GM19025 (cell line): ENCODE data around the gene CST8.
A peak's percentile ranks its signal among the peaks of the same experiment; 100 is the strongest.
"Not testable (repeated sequence)": the region's sequence is repeated elsewhere in the genome, so short reads cannot be mapped to it uniquely, and the experiment has no call there.

Source experiments
- ATAC-seq: cut with Tn5 transposase; IDR thresholded peaks from one replicate; pipeline ENCODE4 v1.9.1; 2021; ENCODE audit warnings: mild to moderate bottlenecking, low read depth, moderate library complexity; ENCODE audit not compliant: unreplicated experiment

Gene CST8, protein sequence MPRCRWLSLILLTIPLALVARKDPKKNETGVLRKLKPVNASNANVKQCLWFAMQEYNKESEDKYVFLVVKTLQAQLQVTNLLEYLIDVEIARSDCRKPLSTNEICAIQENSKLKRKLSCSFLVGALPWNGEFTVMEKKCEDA

DNA sequence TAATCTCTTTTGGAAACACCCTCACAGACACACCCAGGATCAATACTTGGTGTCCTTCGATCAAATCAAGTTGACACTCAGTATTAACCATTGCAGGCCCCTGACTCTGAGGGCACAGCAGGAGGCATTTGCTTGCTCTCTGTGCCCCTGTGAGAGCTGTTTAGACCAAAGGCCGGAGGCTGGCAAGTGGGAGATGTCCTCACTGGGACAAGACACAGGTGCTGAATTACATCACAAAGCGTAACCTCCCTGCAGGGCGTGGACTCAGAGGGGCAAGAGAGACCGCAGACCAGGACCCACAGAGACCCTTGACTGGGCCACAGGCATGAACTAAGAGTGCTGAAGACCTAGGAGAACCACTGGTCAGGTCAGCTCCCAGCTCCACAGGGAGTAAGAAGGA lies at the start of gene CST8:
TSS of gene CST8 (plus strand) at position 301 of the 400 bp plus-strand sequence. CDS start 551 bp downstream, outside the sequence.
- no peak for ATAC-seq

DNA sequence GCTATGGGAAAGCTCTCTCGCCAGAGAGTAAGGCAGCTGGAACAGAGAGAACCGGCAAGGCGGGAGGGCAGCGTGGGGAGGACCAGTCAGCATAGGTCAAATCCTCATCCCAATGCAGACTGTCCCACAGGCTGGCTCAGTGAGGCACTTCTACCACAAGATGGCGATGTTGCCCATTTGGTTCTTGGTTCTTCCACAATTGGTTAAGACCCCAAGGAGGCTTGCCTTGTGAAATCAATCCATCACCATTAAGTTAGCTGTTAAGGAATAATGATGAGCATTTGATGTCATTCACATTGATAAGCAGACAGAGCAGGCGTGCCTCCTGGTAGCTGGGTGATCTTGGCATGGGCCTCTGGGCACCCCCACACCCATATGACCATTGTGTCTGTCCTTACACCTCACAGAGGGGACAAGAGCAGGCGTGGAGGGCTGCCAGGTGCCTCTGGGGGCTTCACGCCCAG lies 49.0 kb upstream of the CST8 start:
- ATAC-seq = peak; percentile 50

DNA sequence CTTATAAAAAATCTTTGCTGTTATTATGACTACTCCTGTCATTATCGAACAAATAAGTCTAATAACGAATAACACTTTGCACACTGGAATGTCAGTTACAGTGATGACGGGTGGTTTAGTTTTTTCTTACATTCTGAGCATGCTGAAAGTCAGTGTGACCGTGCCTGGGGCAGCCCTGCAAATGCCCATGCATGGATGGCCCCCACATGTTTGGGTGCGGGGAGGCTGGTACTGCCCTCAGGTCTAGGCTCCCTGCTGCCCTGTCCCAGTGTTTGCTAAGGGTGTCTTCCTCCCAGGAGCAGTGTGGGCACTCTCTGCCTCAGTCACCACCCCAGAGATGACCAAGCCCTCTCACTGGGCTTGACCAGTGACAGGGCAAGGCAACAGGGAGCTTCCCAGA lies 48.5 kb upstream of the CST8 start:
- ATAC-seq = no peak

DNA sequence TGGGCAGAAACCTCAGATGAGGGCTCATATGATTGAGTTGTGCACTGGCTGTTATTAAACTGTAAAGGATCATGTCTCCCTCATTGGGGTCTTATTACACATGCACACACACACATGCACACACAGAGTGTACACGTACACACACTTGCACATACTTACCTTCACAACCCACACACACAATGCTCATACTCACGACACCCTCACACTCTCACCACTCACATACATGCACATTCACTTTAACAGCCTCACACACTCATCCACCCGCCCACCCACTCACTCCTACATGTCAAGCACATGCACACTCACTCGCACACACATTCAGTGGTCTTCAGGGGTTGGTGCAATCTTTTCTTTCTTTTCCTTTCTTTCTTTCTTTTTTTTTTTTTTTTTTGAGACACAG lies 46.1 kb upstream of the CST8 start:
- no peak for ATAC-seq

DNA sequence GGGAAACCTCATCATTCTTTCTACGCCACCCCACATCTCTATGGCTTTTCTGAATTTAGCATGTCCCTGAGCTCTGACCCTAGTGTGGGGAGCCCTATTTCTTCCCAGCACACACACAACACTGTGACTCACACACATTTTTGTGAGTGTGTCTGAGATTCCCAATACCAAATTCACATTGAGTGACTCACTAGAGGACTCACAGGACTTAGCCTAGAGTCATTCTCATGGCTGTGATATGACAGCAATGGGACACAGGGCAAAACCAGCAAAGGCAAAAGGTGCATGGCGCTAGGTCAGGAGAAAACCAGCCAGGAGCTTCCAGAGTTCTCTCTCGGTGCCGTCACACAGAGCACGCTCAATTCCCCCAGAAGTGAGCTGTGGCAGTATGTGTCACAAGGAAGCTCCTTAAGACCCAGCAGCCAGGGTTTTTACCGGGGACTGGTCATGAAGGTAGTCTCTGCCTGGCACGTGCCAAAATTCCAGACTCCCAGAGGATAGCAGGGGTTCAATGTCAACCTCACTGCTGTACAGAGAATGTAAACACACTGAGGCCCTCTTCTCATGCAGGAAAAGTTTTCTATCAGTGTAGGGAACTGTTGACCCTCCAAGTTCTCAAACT lies 45.2 kb upstream of the CST8 start:
- ATAC-seq = no peak

DNA sequence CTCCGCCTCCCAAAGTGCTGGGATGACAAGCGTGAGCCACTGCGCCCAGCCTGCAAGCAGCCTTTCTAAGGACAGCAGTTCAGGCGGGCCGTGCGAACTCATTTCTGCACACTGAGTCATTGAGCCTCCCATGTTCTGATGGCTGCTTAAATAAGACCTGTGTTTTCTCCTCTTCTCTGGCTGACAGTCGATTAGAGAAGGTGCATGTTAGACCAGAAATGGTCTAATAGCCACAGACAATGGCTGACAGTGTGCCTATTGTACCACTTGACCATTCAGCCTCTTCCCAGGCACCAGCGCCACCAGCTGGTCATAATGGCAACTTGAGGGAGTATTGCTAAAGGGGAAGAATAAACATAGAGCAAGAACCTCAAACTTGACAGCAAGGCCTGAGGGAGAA lies 44.4 kb upstream of the CST8 start:
- no peak for ATAC-seq

DNA sequence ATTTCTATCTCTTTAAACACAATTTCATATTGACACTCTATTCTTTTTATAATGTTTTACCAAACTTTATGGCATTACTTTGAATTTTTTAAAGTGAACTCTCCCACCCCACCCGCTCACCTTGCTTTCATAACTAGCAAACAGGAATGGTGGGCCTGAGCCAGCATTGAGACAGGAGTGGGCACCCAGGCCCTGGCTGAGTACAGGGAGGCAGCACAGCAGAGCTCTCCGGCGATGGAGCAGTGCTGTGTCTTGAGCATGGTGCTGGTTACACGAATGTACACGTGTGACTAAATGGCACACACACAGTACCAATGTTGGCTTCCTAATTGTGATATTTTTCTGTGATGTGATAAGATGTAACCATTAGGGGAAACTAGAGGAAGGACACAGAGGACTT lies 42.8 kb upstream of the CST8 start:
- ATAC-seq = no peak

DNA sequence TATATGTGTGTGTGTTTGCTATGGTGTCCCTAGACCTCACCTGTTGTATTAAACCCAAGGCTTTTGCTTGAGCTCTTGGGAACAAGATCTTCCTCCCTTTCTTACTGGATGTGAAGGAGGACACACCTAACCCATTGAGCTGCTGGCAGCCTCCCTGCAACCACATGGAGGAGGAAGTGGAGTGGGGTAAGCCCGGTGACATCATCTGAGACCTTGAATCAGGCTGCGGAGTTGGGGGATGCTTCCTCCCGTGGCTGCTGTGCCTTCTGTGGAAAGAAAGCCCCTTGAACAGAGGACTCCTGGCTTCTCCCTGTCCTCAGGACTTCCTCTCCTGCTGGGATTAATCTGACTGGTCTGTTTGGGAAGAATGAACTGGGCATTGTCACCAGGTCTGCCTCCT lies 41.5 kb upstream of the CST8 start:
- ATAC-seq = no peak

DNA sequence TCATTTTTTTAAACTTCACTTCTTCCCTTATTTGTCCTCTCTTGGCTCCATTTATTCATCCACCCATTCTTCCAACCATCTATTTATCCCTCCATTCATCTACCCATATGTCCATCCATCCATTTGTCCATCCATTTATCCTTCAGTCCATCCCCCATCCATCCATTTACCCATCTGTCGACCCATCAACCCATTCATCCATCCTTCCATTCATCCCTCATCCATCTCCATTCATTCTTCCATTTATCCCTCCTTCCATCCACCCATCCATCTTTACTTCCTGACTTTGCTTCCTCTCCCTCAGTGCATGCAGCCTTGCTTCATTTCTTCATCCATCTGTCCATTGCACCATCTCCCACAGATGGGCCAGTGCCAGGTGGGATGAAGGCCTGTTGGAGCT lies 40.0 kb upstream of the CST8 start:
- ATAC-seq = no peak

DNA sequence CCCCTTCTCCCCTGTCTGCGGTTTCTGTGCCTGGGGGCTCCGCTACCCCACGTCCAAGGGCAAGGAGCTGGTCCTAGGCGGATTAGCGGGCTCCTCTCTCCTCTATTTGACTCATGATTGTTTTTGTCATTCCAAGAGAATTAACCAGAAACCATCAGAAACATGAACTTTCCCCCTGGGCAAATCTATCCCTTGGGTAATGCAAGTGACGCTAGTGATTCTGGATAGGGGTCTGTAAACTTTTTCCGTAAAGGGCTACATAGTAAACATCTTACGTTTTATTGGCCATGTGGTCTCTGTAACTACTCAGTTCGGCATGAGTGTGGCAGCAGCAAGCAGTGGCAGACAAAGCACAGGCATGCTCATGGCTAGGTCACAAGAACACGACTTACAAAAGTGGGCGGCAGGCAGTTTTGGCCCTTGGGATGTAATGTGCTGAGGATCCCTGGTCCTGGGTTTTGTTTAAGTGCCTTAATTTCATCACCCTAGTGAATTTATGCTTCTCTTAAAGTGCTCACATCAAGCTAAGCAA lies 38.9 kb upstream of the CST8 start:
- ATAC-seq = no peak

DNA sequence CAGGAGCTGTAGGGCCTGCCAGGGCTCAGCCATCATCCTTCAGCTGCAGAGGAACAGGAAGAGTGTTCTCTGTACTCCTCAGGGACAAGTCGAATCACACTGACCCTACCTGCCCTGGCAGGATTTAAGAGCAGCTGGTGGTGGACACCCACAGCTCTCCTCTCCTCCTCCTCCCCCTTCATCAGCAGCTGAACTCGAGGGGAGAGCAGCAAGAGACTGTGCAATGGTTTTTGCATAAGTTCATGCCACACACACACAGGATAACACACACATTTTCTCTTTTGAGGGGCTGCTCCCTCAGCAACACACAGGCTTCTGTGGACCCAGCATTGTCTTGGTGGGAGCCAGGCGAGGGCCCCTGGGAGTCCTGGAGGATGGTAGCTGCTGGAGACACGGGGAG lies 38.1 kb upstream of the CST8 start, which contains the start of gene CST11:
TSS of gene CST11 (minus strand) at position 101 of the 400 bp plus-strand sequence. CDS start at position 36, 65 bp downstream.
- no peak for ATAC-seq

DNA sequence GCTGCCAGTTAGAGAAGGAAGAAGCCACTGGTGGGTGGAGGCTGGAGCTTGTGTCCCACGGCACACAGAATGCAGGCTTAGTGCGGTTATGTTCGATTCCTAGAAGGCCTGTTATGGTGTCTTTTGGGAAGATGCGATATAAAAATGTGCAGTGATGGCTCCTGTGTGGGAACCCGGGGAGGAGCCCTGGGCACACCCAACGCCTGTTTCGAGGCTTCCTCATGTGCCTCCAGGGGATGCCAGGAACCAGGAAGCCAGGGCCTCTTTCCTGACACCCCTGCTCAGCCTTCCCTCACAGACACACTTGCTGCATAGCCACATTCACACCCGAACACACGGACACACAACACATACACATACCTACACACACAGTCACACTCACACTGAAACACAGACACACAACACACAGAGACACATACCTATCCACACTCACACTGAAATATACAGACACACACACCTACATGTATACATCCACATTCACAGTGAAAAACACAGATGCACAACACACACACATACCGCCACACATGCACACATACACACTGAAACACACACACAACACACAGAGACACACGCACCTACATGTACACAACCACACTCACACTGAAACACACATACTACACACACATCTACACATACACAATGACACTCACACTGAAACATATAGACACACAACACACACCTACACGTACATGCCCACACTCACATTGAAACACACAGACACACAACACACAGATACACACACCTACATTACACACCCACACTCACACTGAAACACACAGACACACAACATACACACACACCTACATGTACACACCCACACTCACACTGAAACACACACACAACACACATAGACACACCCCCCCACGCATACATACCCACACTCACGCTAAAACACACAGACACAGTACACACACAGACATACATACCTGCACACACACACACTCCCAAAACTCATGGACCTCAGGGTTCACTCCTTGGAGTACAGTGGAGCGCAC lies 37.1 kb upstream of the CST8 start:
- no peak for ATAC-seq

DNA sequence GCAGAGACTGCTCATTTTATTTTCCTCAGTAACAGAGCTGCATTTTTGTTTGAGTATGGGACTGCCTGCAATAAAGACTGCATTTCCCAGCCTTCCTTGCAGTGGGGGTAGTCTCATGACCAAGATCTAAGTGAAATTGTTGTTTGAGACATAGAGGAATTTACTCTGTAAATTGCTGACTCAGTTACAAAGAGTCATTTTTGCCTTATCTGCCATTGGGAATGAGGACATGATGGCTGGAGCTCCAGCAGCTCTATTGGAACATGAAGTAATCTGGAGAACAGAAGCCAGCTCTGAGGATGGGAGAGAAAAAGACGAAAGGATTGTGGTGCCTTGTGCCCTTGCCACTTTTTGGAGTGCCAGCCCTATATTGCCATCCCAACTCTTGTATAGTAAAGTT lies 36.1 kb upstream of the CST8 start:
- ATAC-seq = no peak

DNA sequence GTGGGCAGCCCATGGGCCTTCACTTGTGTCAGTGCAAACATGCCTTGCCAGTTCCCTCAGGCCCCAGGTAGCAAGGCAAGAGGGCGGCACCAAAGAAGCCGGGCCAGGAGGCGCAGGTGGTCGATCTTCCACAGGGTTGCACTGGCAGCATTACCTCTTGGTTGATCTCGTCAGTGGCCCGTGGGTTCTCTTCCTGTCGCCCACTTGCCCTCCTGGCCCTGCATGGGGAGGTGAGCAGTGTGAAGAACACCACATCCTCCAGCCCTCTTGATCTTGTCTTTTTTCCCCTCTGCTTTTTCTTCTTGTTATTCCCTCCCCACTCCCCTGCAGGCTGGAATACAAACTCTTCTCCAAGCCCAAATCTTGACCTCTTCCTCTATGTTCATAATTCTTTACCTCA lies 35.3 kb upstream of the CST8 start:
- no peak for ATAC-seq

DNA sequence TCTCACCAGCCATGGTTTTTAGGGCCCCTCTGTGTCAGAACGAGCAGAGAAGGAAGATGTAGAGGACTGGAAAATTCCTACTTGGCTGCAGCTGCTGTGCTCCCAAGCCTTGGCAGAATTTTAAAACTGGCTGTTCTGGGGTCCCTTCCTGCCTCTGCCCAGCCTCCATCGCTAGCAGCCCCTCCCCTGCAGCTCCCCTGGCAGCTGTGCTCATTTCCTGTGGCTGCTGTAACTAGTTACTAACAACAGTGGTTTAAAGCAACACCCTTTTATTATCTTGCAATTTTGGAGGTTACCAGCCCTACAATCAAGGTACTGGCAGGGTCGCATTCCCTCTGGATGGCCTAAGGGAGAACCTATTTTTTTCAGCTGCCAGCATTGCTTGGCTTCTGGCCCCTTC lies 34.5 kb upstream of the CST8 start:
- ATAC-seq = no peak

DNA sequence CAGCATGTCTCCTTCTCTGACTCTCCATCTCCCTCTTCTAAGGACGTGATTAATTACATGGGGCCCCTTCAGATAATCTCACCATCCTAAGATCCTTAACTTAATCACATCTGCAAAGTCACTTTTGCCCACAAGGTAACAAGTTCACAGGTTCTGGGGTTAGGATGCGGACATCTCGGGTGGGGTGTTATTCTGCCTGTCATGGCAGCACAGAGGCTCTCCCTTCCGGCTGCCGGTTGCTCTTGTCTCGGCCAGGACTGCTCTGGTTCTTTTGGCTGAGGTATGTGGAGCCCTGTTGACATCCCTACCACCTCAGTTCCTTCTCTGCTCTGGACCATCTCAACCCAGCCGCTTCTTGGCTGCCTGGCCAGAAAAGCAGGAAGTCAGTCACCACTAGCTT lies 34.0 kb upstream of the CST8 start:
- ATAC-seq = no peak

DNA sequence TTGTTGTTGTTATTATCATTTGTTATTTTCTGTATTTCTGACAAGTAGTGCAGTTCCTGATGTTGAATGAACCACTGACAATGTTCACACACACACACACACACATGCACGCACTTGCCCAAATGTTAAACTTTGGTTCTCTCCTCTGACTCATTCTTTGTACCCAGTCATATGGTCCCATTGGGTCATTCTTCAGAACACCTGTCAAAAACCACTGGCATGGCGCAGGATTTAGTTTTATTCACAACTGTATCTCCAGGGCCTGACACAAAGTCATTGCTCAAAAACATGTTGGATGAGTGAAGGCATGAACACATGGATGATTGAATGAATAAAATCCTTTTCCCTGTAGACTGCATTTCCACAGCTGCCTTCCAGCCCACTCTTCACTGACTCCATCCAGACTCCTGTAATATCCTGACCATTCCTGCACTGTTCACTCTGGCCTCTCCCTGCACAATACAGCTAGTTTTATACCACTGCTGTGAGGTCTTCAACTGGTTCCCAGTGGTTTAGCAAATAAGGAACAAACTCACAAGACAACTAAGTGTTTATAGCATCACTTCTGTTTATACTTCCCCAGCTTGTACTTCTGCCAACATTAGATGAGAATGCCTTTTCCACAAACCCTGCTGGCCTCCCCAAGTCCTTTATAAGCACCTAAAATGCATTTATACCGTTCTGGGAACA lies 31.3 kb upstream of the CST8 start:
- ATAC-seq = no peak

DNA sequence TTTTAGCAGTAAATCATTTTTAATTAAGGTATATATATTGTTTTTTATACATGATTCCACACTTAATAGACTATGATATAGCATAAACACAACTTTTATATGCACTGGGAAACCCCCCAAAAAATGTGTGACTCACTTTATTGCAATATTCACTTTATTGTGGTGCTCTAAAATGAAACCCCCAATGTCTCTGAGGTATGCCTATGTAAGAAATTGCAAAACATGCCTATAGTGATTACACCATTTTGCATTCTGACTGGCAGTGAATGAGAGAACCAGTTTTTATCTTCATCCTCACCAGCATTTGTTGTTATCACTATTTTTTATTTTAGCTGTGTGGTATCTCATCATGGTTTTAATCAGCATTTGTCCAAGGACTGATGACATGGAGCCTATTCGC lies 29.7 kb upstream of the CST8 start:
- ATAC-seq = no peak

DNA sequence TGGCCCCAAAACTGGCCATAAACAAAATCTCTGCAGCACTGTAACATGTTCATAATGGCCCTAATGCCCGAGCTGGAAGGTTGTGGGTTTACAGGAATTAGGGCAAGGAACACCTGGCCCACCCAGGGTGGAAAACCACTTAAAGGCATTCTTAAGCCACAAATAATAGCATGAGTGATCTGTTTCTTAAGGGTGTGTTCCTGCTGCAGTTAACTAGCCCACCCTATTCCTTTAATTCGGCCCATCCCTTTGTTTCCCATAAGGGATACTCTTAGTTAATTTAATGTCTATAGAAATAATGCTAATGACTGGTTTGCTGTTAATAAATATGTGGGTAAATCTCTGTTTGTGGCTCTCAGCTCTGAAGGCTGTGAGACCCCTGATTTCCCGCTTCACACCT lies 24.0 kb upstream of the CST8 start:
- not testable (repeated sequence) for ATAC-seq

DNA sequence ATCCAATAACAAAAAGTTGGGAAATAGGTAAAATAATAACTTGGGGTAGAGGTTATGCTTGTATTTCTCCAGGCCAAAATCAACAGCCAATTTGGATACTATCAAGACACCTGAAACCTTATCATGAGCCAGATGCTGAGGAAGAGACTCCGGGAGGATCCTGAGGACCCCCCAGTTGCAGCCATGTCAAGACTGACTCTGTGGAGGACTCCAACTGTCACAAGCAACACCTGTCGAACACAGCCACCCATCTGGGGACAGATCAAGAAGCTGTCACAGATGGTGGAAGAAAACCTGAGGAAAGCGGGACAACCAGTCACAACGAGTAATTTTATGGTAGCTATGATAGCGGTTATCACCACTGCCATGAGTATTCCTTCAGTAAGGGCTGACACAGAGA lies 18.6 kb upstream of the CST8 start:
- ATAC-seq = not testable (repeated sequence)
